Measurements from ENCODE around the gene NUP160.
"Not testable (repeated sequence)": the region's sequence is repeated elsewhere in the genome, so short reads cannot be mapped to it uniquely, and the experiment has no call there.

NUP160 gene, protein sequence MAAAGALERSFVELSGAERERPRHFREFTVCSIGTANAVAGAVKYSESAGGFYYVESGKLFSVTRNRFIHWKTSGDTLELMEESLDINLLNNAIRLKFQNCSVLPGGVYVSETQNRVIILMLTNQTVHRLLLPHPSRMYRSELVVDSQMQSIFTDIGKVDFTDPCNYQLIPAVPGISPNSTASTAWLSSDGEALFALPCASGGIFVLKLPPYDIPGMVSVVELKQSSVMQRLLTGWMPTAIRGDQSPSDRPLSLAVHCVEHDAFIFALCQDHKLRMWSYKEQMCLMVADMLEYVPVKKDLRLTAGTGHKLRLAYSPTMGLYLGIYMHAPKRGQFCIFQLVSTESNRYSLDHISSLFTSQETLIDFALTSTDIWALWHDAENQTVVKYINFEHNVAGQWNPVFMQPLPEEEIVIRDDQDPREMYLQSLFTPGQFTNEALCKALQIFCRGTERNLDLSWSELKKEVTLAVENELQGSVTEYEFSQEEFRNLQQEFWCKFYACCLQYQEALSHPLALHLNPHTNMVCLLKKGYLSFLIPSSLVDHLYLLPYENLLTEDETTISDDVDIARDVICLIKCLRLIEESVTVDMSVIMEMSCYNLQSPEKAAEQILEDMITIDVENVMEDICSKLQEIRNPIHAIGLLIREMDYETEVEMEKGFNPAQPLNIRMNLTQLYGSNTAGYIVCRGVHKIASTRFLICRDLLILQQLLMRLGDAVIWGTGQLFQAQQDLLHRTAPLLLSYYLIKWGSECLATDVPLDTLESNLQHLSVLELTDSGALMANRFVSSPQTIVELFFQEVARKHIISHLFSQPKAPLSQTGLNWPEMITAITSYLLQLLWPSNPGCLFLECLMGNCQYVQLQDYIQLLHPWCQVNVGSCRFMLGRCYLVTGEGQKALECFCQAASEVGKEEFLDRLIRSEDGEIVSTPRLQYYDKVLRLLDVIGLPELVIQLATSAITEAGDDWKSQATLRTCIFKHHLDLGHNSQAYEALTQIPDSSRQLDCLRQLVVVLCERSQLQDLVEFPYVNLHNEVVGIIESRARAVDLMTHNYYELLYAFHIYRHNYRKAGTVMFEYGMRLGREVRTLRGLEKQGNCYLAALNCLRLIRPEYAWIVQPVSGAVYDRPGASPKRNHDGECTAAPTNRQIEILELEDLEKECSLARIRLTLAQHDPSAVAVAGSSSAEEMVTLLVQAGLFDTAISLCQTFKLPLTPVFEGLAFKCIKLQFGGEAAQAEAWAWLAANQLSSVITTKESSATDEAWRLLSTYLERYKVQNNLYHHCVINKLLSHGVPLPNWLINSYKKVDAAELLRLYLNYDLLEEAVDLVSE (N-terminal part only)

DNA sequence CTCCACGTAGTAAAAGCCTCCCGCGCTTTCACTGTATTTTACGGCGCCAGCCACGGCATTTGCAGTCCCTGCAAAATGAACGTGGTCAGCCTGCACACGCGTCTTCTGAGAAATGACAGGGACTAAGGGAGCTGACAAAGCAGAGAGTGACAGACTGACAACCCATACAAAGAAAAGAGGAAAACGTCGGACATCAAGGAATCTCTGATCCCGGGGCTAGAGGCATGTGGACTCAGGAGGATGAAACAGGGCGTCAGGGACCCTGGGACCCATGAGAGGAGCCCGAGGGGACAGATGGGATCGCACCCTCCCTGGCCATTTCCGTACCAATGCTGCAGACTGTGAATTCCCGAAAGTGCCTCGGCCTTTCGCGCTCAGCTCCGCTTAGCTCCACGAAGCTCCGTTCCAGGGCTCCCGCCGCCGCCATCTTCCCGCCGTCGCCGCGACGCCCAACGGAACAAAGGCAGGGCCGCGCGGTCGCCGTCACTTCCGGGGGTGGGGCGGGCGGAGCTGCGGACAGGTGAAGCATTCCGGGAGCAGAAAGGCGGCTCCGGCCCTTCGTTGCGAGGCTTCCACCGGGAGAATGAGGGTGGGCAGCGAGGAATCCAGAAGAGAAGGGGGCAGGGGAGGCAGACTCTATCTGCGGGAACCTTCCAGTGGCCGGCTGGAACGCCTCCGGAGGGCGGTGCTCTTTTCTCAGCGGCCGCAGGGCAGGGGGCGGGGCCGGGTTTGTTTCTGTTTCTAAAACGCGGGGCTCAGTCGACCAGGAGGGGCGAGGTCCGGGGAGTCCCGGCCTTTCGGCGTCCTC, at the start of gene NUP160:
TSS of gene NUP160 (minus strand) at position 459 of the 808 bp plus-strand sequence. CDS start at position 427, 32 bp downstream.
- DNase-seq: peak; percentile 90

DNA sequence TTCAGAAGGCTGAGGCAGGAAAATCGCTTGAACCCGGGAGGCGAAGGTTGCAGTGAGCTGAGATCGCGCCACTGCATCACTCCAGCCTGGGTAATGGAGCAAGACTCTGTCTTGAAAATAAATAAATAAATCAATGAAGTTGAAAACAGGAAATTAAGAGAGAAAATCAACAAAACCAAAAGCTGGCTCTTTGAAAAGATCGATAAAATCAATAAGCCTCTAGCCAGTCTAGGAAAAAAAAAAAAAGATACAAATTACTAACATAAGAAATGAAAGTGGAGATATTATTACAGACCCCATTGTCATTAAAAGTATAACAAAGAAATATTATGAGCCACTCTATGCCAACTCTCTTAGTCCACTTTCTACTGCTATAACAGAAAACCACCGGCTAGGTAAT, 48.0 kb upstream of the NUP160 start:
- DNase-seq: no peak

DNA sequence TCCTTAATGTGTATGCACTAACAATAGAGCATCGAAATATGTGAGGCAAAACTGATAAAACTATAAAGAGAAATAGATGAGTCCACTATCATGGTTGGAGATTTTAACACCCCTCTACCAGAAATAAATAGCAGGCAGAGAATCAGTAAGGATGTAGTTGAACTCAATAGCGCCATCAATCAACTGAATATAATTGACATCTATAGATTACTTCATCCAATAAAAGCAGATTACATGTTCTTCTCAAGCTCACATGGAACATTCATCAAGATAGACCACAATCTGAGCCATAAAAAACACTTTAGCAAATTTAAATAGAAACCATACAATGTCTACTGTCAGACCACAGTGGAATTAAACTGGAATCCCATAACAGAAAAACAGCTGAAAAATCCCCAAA, 46.9 kb upstream of the NUP160 start:
- DNase-seq: no peak

DNA sequence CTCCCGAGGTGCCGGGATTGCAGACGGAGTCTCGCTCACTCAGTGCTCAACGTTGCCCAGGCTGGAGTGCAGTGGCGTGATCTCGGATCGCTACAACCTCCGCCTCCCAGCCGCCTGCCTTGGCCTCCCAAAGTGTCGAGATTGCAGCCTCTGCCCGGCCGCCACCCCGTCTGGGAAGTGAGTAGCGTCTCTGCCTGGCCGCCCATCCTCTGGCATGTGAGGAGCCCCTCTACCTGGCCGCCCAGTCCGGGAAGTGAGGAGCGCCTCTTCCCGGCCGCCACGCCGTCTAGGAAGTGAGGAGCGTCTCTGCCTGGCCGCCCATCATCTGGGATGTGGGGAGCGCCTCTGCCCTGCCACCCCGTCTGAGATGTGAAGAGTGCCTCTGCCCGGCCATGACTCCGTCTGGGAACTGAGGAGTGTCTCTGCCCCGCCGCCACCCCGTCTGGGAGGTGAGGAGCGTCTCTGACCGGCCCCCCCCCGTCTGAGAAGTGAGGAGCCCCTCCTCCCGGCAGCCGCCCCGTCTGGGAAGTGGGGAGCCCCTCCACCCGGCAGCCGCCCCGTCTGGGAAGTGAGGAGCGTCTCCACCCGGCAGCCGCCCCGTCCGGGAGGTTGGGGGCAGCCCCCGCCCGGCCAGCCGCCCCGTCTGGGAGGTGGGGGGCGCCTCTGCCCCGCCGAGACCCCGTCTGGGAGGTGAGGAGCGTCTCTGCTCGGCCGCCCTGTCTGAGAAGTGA, 44.6 kb upstream of the NUP160 start:
- DNase-seq: not testable (repeated sequence)

DNA sequence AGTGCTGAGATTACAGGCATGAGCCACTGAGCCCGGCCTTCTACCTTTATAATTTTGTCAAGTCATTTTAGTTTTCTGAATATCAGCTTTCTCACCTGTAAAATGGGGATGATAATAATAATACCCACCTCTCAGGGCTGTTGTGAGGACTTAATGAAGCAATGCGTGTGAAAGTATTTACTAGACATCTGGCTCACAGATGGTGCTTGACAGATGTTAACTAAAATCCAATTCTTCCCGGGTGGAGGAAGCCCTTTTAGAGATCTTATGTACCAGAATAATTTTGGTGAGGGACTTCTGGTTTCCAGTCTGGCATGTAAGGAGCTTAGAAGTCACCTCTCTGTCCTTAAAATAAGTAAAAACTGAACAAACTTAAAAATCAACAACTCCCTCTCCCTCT, 43.7 kb upstream of the NUP160 start:
- DNase-seq: no peak

DNA sequence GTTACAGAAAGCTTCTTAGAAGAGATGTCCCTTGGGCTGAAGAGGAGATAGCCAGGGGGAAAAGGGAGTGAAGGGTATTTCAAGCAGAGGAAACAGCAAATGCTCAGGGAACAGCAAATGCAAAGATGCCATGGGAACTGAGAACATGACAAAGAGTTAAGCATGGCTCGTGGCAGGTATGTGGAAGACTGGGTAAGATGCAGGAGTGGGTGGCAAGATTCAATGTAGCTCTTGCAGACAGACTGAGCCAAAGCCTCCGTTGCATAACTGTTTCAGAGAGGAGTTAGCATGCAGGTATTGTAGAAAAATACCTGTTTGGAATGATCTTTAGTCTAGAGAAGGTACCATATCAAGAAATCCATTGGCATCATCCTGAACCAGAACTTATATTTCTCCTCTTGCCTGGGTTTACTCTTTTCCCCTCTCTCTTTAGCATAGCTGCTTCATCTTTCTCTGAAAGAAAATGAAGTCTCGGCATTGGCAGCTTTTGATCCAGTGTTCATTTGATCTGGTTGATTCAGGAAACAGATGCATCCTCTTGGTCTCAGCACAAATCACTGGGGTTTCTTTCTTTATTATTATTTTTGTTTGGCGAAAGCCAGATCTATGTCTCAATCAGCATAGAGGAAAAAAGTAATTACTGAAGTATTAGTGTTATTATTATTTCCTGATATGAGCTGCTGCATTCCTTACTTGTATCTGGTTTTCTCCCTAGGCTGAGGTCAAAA, 41.7 kb upstream of the NUP160 start:
- DNase-seq: no peak

DNA sequence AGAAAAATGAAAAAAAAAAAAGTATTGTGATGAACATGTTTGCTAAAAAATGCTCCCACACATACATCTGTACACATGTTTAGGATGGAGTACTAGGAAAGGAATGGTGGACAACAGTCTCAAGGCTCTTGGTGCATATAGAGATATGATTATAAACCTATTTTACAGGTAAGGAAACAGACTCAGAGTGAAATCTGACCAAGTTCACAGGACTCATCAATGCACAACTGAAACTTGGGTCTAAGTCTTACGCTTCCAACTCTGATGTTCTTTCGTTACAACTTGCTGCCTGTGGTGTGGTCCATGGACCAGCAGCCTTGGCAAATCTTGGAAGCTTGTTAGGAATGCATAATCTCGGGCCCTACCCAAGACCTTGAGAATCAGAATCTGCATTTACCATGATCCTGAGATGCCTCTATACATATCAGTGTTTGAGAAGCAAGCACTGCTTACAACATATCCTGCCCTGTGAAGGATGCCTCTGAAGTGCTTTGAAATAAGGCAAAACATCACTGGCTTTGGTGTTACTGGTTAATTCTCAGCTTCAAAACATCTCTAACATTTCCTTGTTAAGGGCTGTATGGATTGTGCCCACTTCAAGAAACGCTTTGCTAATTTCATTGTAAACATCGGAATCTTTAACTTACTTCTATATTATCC, 39.9 kb upstream of the NUP160 start:
- no peak for DNase-seq

DNA sequence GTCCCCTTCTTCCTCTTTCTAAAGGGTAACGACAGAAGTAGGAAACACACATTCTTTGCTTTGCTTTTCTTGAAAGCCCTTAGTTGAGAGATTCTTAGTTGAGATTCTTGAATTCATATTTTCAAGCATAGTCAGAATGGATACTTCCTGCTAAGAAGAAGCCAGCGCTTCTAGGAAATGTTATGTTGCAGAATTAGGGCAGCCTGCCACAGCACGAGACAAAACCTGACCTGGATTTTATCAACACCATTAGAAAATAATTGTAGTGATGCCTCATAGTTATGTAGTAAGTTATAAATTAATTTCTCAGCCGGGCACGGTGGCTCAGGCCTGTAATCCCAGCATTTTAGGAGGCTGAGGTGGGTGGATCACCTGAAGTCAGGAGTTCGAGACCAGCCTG, 37.9 kb upstream of the NUP160 start:
- DNase-seq: peak; percentile 21

DNA sequence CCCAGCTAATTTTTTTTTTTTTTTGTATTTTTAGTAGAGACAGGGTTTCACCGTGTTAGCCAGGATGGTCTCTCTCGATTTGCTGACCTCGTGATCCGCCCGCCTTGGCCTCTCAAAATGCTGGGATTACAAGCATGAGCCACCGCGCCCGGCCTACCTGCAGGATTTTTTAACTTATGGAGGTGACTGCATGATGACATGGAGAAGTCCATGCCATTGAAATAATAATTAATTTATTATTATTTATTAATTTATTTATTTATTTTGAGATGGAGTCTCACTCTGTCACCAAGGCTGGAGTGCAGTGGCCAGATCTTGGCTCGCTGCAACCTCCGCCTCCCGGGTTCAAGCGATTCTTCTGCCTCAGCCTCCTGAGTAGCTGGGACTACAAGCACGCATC, 34.3 kb upstream of the NUP160 start:
- not testable (repeated sequence) for DNase-seq

DNA sequence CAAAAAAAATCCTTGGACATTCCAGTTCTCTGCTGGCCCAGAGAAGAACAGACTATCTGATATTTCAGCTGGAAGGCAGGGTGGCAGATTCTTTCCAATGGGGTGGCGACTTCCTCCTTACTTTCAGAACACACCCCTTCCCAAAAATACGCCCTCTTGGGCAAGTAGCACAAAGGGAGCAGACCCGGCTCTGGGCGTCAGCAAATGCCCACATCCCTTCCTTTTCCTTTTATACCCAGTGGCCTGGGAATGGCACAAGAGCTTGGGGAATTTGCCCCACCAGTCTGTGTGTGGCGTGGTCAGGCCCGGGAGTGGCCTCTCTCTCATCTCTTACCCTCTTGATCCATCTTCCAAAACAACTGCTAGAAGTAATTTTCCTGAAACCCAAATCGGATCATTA, 33.0 kb upstream of the NUP160 start:
- DNase-seq: no peak

DNA sequence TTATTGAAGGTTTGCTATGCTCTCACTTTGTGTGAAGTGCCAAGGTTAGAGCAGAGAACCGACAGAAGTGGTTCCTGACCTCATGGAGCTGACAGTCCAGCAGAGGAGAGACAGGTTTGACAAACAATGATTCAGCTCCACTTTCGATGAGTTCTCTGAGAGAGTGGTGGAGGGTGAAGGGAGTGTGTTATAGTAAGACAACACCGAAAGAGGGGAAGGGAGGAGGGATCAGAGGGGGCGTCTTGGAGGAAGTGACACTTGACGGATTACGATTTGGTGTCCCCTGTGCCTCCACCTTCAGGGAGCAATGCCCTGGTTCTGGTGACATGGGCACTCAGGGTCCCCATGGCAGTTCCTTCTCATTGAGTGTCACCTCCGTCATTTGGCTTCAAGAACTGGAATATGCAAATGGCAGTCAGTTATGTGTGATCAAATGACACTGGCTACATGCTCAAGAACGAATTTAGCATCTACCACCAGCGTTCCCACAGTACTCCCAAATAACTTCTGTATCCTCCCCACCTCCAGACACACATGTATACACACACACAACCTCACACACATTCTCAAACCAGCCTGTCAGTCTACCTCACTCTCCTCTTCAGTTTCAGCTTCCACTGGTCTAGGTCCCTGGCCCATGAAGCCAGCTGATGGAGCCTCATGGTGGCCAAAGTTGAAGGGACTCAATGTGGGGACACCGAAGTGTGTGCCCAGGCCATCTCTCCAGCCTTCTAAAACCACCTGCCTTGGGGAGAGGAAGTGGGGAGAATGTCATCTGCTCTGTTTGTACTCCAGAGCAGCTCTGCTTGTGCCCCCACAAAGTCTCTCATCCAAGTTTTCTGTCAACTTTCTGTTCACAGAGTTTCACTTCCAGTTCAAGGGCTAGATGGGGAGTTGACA, 31.4 kb upstream of the NUP160 start:
- DNase-seq: no peak

DNA sequence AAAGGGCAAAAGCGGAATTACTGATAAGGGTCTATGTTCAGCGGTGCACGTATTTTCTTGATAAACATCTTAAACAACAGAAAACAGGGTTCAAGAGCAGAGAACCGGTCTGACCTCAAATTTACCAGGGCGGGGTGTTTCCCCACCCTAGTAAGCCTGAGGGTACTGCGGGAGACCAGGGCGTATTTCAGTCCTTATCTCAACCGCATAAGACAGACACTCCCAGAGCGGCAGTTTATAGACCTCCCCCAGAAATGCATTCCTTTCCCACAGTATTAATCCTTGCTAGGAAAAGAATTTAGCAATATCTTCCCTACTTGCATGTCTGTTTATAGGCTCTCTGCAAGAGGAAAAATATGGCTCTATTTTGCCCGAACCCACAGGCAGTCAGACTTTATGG, 27.7 kb upstream of the NUP160 start:
- not testable (repeated sequence) for DNase-seq

DNA sequence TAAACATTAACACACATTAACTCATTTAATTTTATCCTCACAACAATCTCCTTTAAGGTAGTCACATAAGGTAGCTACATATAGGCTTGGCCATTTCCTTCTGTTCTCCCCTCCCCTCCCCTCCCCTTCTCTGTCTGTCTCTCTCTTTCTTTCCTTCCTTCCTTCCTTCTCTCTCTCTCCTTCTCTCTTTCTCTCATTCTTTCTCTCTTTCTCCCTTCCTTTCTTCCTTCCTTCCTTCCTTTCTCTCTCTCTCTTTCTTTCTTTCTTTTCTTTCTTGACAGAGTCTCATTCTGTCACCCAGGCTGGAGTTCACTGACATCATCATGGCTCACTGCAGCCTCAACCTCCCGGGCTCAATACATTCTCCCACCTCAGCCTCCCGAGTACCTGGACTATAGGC, 22.3 kb upstream of the NUP160 start:
- DNase-seq: no peak

DNA sequence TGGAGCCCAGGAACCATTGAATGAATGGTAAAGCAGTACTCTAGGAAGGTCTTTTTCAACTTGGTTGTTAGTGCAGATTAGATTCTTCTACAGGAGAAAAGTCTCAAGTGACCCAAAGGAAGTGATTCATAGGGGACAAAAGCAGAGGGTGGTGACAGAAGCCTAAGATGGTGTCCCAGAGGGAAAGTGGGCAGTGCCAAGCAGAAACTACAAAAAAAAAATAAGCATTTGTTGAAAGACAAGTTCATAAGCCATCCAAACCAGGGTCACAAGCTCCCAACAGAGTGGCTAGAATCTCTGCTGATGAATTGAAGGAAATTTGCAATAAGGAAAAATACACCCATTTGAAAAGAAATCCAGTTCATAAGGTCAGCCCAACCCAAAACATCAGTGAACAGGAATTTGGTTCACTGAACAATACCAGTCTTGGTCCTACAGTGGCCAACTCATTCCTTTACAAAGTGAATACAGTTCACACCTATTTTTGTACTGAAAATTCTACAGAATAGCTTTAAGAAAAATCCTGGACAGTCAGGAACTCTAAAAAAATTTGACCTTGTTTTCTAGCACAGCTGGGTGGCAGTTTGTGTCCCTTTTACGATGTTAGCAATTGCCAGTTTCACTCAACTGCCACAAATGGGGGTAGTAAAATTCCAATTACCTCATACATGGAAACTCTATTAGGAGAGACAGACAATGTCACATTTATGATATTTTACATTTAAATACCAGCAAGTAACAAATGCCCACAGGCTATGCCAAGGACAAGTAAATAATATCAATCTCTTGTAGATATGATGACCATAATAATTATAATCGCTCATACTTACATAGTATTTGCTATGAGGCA, 21.6 kb upstream of the NUP160 start:
- DNase-seq: no peak

DNA sequence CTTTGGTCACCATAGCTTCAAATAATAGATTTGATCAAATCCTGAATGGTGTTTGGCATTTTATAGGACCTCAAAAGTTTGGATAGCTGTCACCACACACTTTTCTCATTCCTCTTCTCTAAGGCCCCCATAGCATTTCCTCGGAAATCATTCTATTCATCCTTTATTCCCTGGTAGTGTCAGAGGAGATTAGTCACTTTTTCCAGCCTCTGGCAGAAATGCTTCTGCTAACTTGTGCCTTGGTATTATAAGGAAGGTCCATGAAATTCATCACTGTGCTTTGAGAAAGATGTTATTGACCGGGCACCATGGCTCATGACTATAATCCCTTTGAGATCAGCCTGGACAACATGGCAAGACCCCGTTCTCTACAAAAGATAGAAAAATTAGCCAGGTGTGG, 19.7 kb upstream of the NUP160 start:
- no peak for DNase-seq

DNA sequence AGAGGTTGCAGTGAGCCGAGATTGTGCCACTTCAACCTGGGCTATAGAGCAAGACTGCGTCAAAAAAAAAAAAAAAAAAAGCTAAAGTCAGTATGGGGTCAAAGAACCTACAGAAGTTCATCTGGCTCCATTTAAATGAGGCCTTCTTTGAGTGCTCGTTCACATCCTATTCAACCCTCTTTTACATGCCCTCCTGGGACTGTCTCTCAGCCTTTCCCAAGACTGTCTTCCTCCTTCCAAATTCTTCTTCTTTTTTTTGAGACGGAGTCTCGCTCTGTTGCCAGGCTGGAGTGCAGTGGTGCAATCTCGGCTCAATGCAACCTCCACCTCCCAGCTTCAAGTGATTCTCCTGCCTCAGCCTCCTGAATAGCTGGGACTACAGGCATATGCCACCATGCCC, 18.7 kb upstream of the NUP160 start:
- not testable (repeated sequence) for DNase-seq

DNA sequence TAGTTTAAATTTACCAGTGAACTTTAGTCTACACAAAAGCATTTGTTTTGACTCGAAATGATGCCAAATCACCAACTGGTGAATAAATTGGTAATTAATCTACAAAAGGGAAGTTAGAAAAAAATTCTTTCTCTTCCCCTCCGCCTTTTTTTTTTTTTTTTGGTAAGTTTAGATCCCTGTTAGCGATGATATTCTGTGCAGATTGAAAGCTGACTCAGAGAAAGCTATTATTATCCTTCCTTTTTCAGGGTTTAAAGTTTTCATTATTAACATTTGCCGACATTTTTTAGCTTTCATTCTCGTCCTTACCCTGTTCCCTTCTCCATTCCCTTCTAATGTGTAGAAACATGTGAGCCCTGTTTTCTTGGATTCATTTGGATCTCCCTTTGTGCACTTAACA, 16.8 kb upstream of the NUP160 start:
- DNase-seq: no peak

DNA sequence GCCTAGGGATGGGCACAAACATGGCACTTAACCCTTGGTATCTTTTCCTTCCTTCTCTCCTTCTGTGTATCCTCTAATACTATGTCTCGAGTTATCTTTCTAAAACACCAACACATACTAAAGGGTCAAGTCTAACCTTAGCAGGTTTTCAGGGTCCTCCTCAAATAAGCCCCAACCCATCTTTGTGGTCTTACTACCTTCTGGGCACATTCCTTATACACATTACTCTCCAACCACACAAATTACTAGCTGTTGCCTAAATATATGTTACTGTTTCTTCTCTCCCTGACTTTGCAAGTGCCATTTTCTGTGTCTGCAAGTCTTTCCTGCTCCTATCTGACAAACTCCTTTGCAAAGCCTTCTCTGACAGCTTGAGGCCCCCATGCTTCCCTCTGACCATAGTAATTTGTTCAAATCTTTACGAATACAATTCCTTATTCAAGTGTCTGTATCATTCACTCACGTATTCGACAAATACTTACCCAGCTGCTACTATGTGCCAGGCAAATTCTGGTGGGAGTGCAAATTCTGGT, 15.8 kb upstream of the NUP160 start:
- no peak for DNase-seq

Data from CD4-positive, alpha-beta T cell treated with Interleukin-17A for 4 hours (primary cell).